ENCODE measurements around the gene RHBDF2.
A peak's percentile ranks its signal among the peaks of the same experiment; 100 is the strongest.

RHBDF2 gene

GRCh38 chr17:76499267-76499667 lies 2.0 kb downstream of the RHBDF2 start:
- Histone ChIP-seq H3K79me1 (ENCODE audit: low read depth, low read length) (no peaks in the 10 kb centered on the region), H3K18ac (ENCODE audit: low read length) (no peak overlapping the region), H4K8ac (ENCODE audit: low read depth, low read length) (no peak overlapping the region), H3K23ac (ENCODE audit: low read depth, low read length, poor library complexity) (no peak overlapping the region), H3K36me3 (replicated peaks in 1 of 2; ENCODE audit: control insufficient read depth in 2 of 2, insufficient read depth in 2 of 2, low read length in 2 of 2) (no peaks in the 10 kb centered on the region), H3K4me3 (ENCODE audit: low read length in 2 of 2) (no peak overlapping the region), H3K14ac (ENCODE audit: low read length) (no peak overlapping the region), H3K4ac (ENCODE audit: low read length) (no peak overlapping the region), H3K9me3 (replicated peaks in 1 of 2; ENCODE audit: control insufficient read depth in 2 of 2, insufficient read depth in 1 of 2, low read depth in 1 of 2, low read length in 2 of 2) (no peaks in the 10 kb centered on the region), H3K9ac (ENCODE audit: low read depth, low read length, poor library complexity) (no peak overlapping the region), H3K27ac (replicated peaks; ENCODE audit: low read length) (no peak overlapping the region), H2BK120ac (ENCODE audit: low read depth, low read length) (no peak overlapping the region), H2BK15ac (ENCODE audit: low read length) (no peak overlapping the region), H4K91ac (ENCODE audit: low read depth, low read length, poor library complexity) (no peak overlapping the region), H2BK5ac (ENCODE audit: low read length) (no peak overlapping the region), H3K27me3 (ENCODE audit: control insufficient read depth in 3 of 3, insufficient read depth in 3 of 3, low read depth in 1 of 3, low read length in 3 of 3) (peaks cover 5 to 86% (median 14%) of the 10 kb centered on the region in 3 experiments), H2AK5ac (ENCODE audit: low read depth, low read length) (peak overlapping the region; percentile 59), H3K4me2 (ENCODE audit: insufficient read depth, low read length, poor library complexity, severe bottlenecking) (no peak overlapping the region), H2AFZ (ENCODE audit: low read length) (no peak overlapping the region), H2BK12ac (ENCODE audit: low read length) (no peak overlapping the region), H3K4me1 (ENCODE audit: control insufficient read depth in 2 of 2, insufficient read depth in 1 of 2, low read depth in 1 of 2, low read length in 2 of 2) (peaks cover 9 to 28% of the 10 kb centered on the region in 2 donors)
- no CpG with 5 or more reads among the region's 5 CpGs for WGBS, 2 donors (ENCODE audit: extremely low coverage in 2 of 2, insufficient read length in 2 of 2, insufficient replicate concordance in 1 of 2)
- no peak for DNase-seq (ENCODE audit: low spot score)

DNA sequence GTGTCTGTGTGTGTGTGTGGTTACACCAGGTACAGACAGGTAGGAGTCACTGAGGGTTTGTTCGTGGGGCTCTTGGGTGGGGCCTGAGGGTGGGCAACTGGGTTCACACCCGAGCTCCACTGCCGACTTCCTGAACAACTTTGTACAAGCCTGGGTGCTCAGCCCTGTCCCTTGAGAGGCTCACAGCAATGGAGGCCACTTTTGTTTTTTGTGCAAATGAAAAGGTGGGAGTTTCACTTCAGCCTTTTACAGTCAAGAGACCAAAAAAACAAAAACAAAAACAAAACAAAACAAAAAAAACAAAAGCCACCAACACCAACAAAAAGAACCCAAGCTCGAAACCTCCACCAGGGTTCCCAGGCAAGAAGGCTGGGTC lies 2.4 kb downstream of the RHBDF2 start:
- Histone ChIP-seq H3K9ac (ENCODE audit: low read depth, low read length, poor library complexity) (no peak overlapping the region), H2BK12ac (ENCODE audit: low read length) (no peak overlapping the region), H3K23ac (ENCODE audit: low read depth, low read length, poor library complexity) (no peak overlapping the region), H4K8ac (ENCODE audit: low read depth, low read length) (no peak overlapping the region), H3K18ac (ENCODE audit: low read length) (no peak overlapping the region), H3K36me3 (replicated peaks in 1 of 2; ENCODE audit: control insufficient read depth in 2 of 2, insufficient read depth in 2 of 2, low read length in 2 of 2) (no peaks in the 10 kb centered on the region), H3K9me3 (replicated peaks in 1 of 2; ENCODE audit: control insufficient read depth in 2 of 2, insufficient read depth in 1 of 2, low read depth in 1 of 2, low read length in 2 of 2) (no peaks in the 10 kb centered on the region), H2BK5ac (ENCODE audit: low read length) (no peak overlapping the region), H3K4me3 (ENCODE audit: low read length in 2 of 2) (no peak overlapping the region), H2AFZ (ENCODE audit: low read length) (no peak overlapping the region), H3K27ac (replicated peaks; ENCODE audit: low read length) (no peak overlapping the region), H3K4ac (ENCODE audit: low read length) (no peak overlapping the region), H3K27me3 (ENCODE audit: control insufficient read depth in 3 of 3, insufficient read depth in 3 of 3, low read depth in 1 of 3, low read length in 3 of 3) (peaks cover 5 to 90% (median 14%) of the 10 kb centered on the region in 3 experiments), H3K4me2 (ENCODE audit: insufficient read depth, low read length, poor library complexity, severe bottlenecking) (no peak overlapping the region), H2BK120ac (ENCODE audit: low read depth, low read length) (no peak overlapping the region), H3K4me1 (ENCODE audit: control insufficient read depth in 2 of 2, insufficient read depth in 1 of 2, low read depth in 1 of 2, low read length in 2 of 2) (peaks cover 9 to 28% of the 10 kb centered on the region in 2 donors), H2AK5ac (ENCODE audit: low read depth, low read length) (no peak overlapping the region), H3K14ac (ENCODE audit: low read length) (no peak overlapping the region), H2BK15ac (ENCODE audit: low read length) (no peak overlapping the region), H4K91ac (ENCODE audit: low read depth, low read length, poor library complexity) (no peak overlapping the region), H3K79me1 (ENCODE audit: low read depth, low read length) (no peaks in the 10 kb centered on the region)
- no CpG with 5 or more reads among the region's 4 CpGs for WGBS, 2 donors (ENCODE audit: extremely low coverage in 2 of 2, insufficient read length in 2 of 2, insufficient replicate concordance in 1 of 2)
- no peak for DNase-seq (ENCODE audit: low spot score)

DNA sequence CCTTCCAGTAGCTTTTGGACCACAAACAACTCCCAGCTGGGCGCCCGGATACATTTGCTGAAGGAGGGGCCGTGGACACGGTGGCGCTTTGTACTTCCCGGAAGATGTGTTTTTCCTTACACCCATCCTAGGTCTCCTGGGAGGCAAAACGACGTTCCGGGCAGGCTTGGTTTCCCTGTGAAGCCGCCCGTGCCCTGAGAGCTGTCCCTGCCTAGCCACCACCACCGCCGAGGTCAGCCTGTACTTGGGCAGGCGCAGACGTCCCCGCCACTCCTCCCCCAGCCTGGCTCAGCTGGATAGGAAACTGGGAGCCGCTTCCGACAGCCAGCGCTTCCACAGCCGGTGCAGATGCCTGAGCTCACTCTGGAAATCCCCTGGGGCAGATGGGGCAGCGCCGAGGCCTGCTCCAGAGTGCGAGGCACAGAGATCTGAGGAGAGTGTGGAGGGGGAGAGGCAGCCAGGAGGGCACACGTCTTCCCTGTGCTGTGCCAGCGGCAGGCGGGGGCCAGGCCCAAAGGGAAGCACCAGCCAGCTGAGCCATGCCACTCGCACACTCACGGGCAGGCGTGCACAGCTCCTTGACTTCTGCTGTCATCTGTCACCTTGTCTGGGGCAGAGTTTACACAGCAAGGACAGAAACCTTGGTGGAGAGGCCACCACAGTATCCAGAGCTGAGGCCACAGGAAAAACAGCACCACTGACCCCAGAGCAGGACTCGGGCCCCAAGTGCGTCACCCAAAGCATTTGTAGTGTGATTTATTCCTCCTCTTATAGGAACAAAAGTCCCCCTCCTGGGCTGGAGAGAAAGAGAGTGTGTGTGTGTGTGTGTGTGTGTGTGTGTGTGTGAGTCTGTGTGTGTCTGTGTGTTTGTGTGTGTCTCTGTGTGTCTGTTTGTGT lies 3.0 kb downstream of the RHBDF2 start:
- H3K23ac ChIP-seq (ENCODE audit: low read depth, low read length, poor library complexity) = no peak overlapping the region
- H4K8ac ChIP-seq (ENCODE audit: low read depth, low read length) = no peak overlapping the region
- H3K4me3 ChIP-seq (ENCODE audit: low read length in 2 of 2) = no peak overlapping the region
- no peak overlapping the region for H2BK120ac ChIP-seq (ENCODE audit: low read depth, low read length)
- no peak overlapping the region for H3K4me2 ChIP-seq (ENCODE audit: insufficient read depth, low read length, poor library complexity, severe bottlenecking)
- WGBS, 2 donors (ENCODE audit: extremely low coverage in 2 of 2, insufficient read length in 2 of 2, insufficient replicate concordance in 1 of 2) = no CpG with 5 or more reads among the region's 31 CpGs
- H3K27ac ChIP-seq (replicated peaks; ENCODE audit: low read length) = no peak overlapping the region
- peaks cover 5 to 95% (median 14%) of the 10 kb centered on the region in 3 experiments for H3K27me3 ChIP-seq (ENCODE audit: control insufficient read depth in 3 of 3, insufficient read depth in 3 of 3, low read depth in 1 of 3, low read length in 3 of 3)
- peak overlapping the region; percentile 78 for H4K91ac ChIP-seq (ENCODE audit: low read depth, low read length, poor library complexity)
- H3K18ac ChIP-seq (ENCODE audit: low read length) = peak overlapping the region; percentile 48
- H2BK5ac ChIP-seq (ENCODE audit: low read length) = no peak overlapping the region
- H3K14ac ChIP-seq (ENCODE audit: low read length) = peak overlapping the region; percentile 76
- H3K36me3 ChIP-seq (replicated peaks in 1 of 2; ENCODE audit: control insufficient read depth in 2 of 2, insufficient read depth in 2 of 2, low read length in 2 of 2) = no peaks in the 10 kb centered on the region
- no peak overlapping the region for H3K4ac ChIP-seq (ENCODE audit: low read length)
- peak overlapping the region; percentile 1 for H2BK15ac ChIP-seq (ENCODE audit: low read length)
- peak overlapping the region; percentile 71 for H2AFZ ChIP-seq (ENCODE audit: low read length)
- peaks cover 10 to 32% of the 10 kb centered on the region in 2 donors for H3K4me1 ChIP-seq (ENCODE audit: control insufficient read depth in 2 of 2, insufficient read depth in 1 of 2, low read depth in 1 of 2, low read length in 2 of 2)
- H3K9me3 ChIP-seq (replicated peaks in 1 of 2; ENCODE audit: control insufficient read depth in 2 of 2, insufficient read depth in 1 of 2, low read depth in 1 of 2, low read length in 2 of 2) = no peaks in the 10 kb centered on the region
- H2BK12ac ChIP-seq (ENCODE audit: low read length) = no peak overlapping the region
- no peaks in the 10 kb centered on the region for H3K79me1 ChIP-seq (ENCODE audit: low read depth, low read length)
- DNase-seq (ENCODE audit: low spot score) = no peak
- peak overlapping the region; percentile 1 for H3K9ac ChIP-seq (ENCODE audit: low read depth, low read length, poor library complexity)
- H2AK5ac ChIP-seq (ENCODE audit: low read depth, low read length) = peak overlapping the region; percentile 92

GRCh38 chr17:76497699-76497978 lies 3.6 kb downstream of the RHBDF2 start:
- H3K79me1 ChIP-seq (ENCODE audit: low read depth, low read length) = no peaks in the 10 kb centered on the region
- H2BK120ac ChIP-seq (ENCODE audit: low read depth, low read length) = no peak overlapping the region
- peaks cover 5 to 92% (median 14%) of the 10 kb centered on the region in 3 experiments for H3K27me3 ChIP-seq (ENCODE audit: control insufficient read depth in 3 of 3, insufficient read depth in 3 of 3, low read depth in 1 of 3, low read length in 3 of 3)
- peak overlapping the region; percentile 76 for H3K14ac ChIP-seq (ENCODE audit: low read length)
- H2AFZ ChIP-seq (ENCODE audit: low read length) = no peak overlapping the region
- peak overlapping the region; percentile 48 for H3K18ac ChIP-seq (ENCODE audit: low read length)
- no CpG with 5 or more reads among the region's 2 CpGs for WGBS, 2 donors (ENCODE audit: extremely low coverage in 2 of 2, insufficient read length in 2 of 2, insufficient replicate concordance in 1 of 2)
- H3K4me3 ChIP-seq (ENCODE audit: low read length in 2 of 2) = no peak overlapping the region
- H3K4ac ChIP-seq (ENCODE audit: low read length) = no peak overlapping the region
- no peak overlapping the region for H3K27ac ChIP-seq (replicated peaks; ENCODE audit: low read length)
- H2BK5ac ChIP-seq (ENCODE audit: low read length) = no peak overlapping the region
- DNase-seq (ENCODE audit: low spot score) = no peak
- H4K8ac ChIP-seq (ENCODE audit: low read depth, low read length) = peak overlapping the region; percentile 29
- no peak overlapping the region for H3K4me2 ChIP-seq (ENCODE audit: insufficient read depth, low read length, poor library complexity, severe bottlenecking)
- peak overlapping the region; percentile 78 for H4K91ac ChIP-seq (ENCODE audit: low read depth, low read length, poor library complexity)
- H2BK12ac ChIP-seq (ENCODE audit: low read length) = peak overlapping the region; percentile 51
- H2BK15ac ChIP-seq (ENCODE audit: low read length) = no peak overlapping the region
- H3K9me3 ChIP-seq (replicated peaks in 1 of 2; ENCODE audit: control insufficient read depth in 2 of 2, insufficient read depth in 1 of 2, low read depth in 1 of 2, low read length in 2 of 2) = no peaks in the 10 kb centered on the region
- peaks cover 13 to 37% of the 10 kb centered on the region in 2 donors for H3K4me1 ChIP-seq (ENCODE audit: control insufficient read depth in 2 of 2, insufficient read depth in 1 of 2, low read depth in 1 of 2, low read length in 2 of 2)
- peak overlapping the region; percentile 92 for H2AK5ac ChIP-seq (ENCODE audit: low read depth, low read length)
- no peaks in the 10 kb centered on the region for H3K36me3 ChIP-seq (replicated peaks in 1 of 2; ENCODE audit: control insufficient read depth in 2 of 2, insufficient read depth in 2 of 2, low read length in 2 of 2)
- no peak overlapping the region for H3K23ac ChIP-seq (ENCODE audit: low read depth, low read length, poor library complexity)
- no peak overlapping the region for H3K9ac ChIP-seq (ENCODE audit: low read depth, low read length, poor library complexity)
